NB4 (cell line): ENCODE measurements around the gene DOCK4.

ENCODE experiments used
- CTCF ChIP-seq: IDR thresholded peaks from one replicate; pipeline ENCODE4 v1.5.1; 2012; ENCODE audit warnings: low read depth, low read length
- MAX ChIP-seq: IDR thresholded peaks from 2 replicates; pipeline ENCODE4 v1.6.1; 2011; ENCODE audit warnings: low read depth, low read length
- POLR2A ChIP-seq: IDR thresholded peaks from 2 replicates; pipeline ENCODE4 v1.6.1; 2011; ENCODE audit warnings: mild to moderate bottlenecking; ENCODE audit not compliant: insufficient read length; ENCODE audit errors: extremely low read depth

- TF ChIP-seq POLR2A (no peak), MAX (no peak), CTCF (no peak)
These were observed 195.2 kb downstream of the DOCK4 start for GRCh38 chr7:112010994-112011393.
